Measurements from ENCODE around the gene ZNF587. TPM values are rescaled to one million over a fixed set of nuclear protein-coding genes. Genes with fewer than 3 reads are reported as not detected.
A peak's percentile ranks its signal among the peaks of the same experiment; 100 is the strongest.
"Not testable (repeated sequence)": the region's sequence is repeated elsewhere in the genome, so short reads cannot be mapped to it uniquely, and the experiment has no call there.

The ZNF587 gene
- total RNA-seq = 27.1 to 39.9 TPM (median 30.8 TPM) in 3 replicates
- long read RNA-seq, partial matches to known transcripts = 0 of 3 reads
- long read RNA-seq, other reads (novel, unspliced or antisense) = 3 of 3 reads

- DNase-seq (ENCODE audit: low spot score); H3K9me3 Mint-ChIP-seq (ENCODE audit: low read depth); H3K27me3 Mint-ChIP-seq (ENCODE audit: low read depth): not testable (repeated sequence)
- Mint-ChIP-seq H3K27ac (ENCODE audit: unreplicated experiment) (peak within 1 kb of the TSS; percentile 89), H3K4me1 (ENCODE audit: low read depth) (peaks cover 21% of the 10 kb centered on the region), H3K36me3 (ENCODE audit: low read depth) (peaks cover 15% of the 10 kb centered on the region), H3K4me3 (ENCODE audit: unreplicated experiment) (peak within 1 kb of the TSS; percentile 84)
These were observed at the start of gene ZNF587 for GRCh38 chr19:57849666-57850473. Gene ZNF587, plus strand, starts transcription at chr19:57849859. Its CDS starts 180 bp downstream, at chr19:57850039.

DNA sequence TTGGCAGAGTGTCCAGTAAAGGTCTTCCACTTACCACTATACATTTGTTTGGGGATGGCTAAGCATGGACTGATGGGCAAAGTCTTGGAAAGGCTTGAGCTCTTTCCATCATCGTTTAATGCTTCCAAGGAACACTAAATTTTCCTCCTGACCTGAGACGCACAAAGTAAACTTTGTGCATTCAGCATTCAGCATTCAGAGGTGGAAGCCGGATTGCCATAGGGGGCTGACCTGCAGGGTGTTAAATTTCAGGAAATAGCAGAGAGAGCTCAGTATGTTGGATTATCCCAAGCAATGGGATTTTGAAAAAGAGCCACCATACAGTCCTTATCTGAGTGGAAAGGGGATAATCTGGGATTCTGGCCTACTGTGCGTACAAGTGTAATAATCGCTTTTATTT is 49.0 kb upstream of the ZNF587 start:
- DNase-seq (ENCODE audit: low spot score) = no peak
- peaks cover 2% of the 10 kb centered on the region for H3K36me3 Mint-ChIP-seq (ENCODE audit: low read depth)
- no peak overlapping the region for H3K27ac Mint-ChIP-seq (ENCODE audit: unreplicated experiment)
- H3K4me3 Mint-ChIP-seq (ENCODE audit: unreplicated experiment) = no peak overlapping the region
- H3K27me3 Mint-ChIP-seq (ENCODE audit: low read depth) = no peaks in the 10 kb centered on the region
- no peaks in the 10 kb centered on the region for H3K9me3 Mint-ChIP-seq (ENCODE audit: low read depth)
- peaks cover 45% of the 10 kb centered on the region for H3K4me1 Mint-ChIP-seq (ENCODE audit: low read depth)
- TF ChIP-seq, protein P1, sequence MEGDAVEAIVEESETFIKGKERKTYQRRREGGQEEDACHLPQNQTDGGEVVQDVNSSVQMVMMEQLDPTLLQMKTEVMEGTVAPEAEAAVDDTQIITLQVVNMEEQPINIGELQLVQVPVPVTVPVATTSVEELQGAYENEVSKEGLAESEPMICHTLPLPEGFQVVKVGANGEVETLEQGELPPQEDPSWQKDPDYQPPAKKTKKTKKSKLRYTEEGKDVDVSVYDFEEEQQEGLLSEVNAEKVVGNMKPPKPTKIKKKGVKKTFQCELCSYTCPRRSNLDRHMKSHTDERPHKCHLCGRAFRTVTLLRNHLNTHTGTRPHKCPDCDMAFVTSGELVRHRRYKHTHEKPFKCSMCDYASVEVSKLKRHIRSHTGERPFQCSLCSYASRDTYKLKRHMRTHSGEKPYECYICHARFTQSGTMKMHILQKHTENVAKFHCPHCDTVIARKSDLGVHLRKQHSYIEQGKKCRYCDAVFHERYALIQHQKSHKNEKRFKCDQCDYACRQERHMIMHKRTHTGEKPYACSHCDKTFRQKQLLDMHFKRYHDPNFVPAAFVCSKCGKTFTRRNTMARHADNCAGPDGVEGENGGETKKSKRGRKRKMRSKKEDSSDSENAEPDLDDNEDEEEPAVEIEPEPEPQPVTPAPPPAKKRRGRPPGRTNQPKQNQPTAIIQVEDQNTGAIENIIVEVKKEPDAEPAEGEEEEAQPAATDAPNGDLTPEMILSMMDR (IDR thresholded peaks at IDR 0.05) = no peak

DNA sequence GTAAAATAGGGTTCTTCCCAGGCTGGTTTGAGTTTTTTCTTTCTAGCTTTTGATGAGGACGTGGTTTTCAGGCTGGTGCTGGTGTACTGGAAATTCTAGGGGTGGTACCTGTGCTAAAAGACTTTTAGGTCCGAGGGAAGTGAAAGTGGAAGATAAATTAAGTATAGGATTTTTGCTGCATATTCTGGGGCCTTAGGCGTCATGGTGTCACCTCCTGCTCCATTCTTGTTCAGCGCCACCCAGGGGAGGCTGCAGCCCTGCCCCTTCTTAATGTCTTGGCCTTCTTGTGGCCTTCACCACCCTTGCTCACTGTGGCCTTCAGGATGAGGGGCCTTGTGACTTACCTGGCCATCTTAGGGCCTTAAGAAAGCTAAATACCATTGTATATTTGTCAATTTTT is 47.4 kb upstream of the ZNF587 start:
- Mint-ChIP-seq H3K27ac (ENCODE audit: unreplicated experiment) (peak overlapping the region; percentile 14), H3K27me3 (ENCODE audit: low read depth) (no peaks in the 10 kb centered on the region), H3K4me3 (ENCODE audit: unreplicated experiment) (no peak overlapping the region), H3K4me1 (ENCODE audit: low read depth) (peaks cover 52% of the 10 kb centered on the region), H3K36me3 (ENCODE audit: low read depth) (peaks cover 2% of the 10 kb centered on the region), H3K9me3 (ENCODE audit: low read depth) (no peaks in the 10 kb centered on the region)
- DNase-seq (ENCODE audit: low spot score) = no peak
- TF ChIP-seq, protein P1 (IDR thresholded peaks at IDR 0.05) = no peak

DNA sequence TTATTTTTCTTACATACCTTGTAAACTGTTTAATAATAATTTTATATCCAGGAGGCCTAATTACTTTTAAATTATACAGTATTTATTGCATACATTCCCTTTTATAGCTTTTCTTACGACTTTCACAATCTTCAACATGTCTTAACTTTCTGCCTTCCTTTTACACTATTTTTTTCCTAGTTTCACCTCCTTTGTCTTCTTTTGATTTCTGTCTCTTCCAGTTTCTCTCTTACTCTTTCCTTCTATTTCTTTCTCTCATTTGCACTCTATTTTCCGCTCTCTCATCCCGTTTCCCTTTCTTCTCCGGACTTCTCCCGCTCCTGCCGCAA is 46.4 kb upstream of the ZNF587 start:
- Mint-ChIP-seq H3K36me3 (ENCODE audit: low read depth) (peaks cover 2% of the 10 kb centered on the region), H3K27ac (ENCODE audit: unreplicated experiment) (peak overlapping the region; percentile 97), H3K4me1 (ENCODE audit: low read depth) (peaks cover 58% of the 10 kb centered on the region), H3K4me3 (ENCODE audit: unreplicated experiment) (peak overlapping the region; percentile 77), H3K27me3 (ENCODE audit: low read depth) (no peaks in the 10 kb centered on the region), H3K9me3 (ENCODE audit: low read depth) (no peaks in the 10 kb centered on the region)
- TF ChIP-seq, protein P1 (IDR thresholded peaks at IDR 0.05) = no peak
- no peak for DNase-seq (ENCODE audit: low spot score)

- Mint-ChIP-seq H3K9me3 (ENCODE audit: low read depth) (no peaks in the 10 kb centered on the region), H3K4me1 (ENCODE audit: low read depth) (peaks cover 58% of the 10 kb centered on the region), H3K27ac (ENCODE audit: unreplicated experiment) (peak overlapping the region; percentile 97), H3K36me3 (ENCODE audit: low read depth) (peaks cover 6% of the 10 kb centered on the region), H3K27me3 (ENCODE audit: low read depth) (no peaks in the 10 kb centered on the region), H3K4me3 (ENCODE audit: unreplicated experiment) (peak overlapping the region; percentile 77)
- TF ChIP-seq, protein P1 (IDR thresholded peaks at IDR 0.05) = peak; percentile 16
- no peak for DNase-seq (ENCODE audit: low spot score)
These were observed 45.9 kb upstream of the ZNF587 start for GRCh38 chr19:57803594-57804325.
